Measurements from ENCODE around the gene XAF1.
"Not testable (repeated sequence)": the region's sequence is repeated elsewhere in the genome, so short reads cannot be mapped to it uniquely, and the experiment has no call there.

XAF1 gene

GRCh38 chr17:6811510-6811909 lies 55.7 kb downstream of the XAF1 start:
- no peak for FAIRE-seq

GRCh38 chr17:6812295-6812694 lies 56.4 kb downstream of the XAF1 start:
- no peak for FAIRE-seq

- FAIRE-seq: no peak
These were observed 59.9 kb downstream of the XAF1 start for GRCh38 chr17:6815775-6816174.

DNA sequence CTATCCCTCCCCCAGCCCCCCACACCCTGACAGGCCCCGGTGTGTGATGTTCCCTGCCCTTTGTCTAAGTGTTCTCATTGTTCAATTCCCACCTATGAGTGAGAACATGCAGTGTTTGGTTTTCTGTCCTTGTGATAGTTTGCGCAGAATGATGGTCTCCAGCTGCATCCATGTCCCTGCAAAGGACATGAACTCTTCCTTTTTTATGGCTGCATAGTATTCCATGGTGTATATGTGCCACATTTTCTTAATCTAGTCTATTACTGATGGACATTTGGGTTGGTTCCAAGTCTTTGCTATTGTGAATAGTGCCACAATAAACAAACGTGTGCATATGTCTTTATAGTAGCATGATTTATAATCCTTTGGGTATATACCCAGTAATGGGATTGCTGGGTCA lies 60.5 kb downstream of the XAF1 start:
- FAIRE-seq: not testable (repeated sequence)

DNA sequence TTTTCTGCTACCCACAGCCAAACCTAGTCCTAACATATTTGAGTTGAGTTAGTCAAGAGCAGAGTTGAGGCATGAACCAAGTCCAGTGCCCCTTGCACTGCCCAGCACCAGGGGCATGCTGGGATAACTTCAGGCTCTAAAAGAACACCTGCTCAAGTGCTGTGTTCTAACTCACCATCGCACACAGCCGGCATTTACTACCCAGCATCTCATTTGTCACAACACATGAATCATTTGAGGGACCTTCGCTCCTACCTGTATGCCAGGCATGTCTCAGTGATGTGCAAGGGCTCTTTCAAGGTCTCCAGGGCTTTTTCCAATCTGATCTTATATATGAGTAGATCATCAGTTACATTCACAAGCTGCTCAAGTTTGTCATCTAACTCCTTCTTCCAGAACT lies 63.1 kb downstream of the XAF1 start:
- no peak for FAIRE-seq

DNA sequence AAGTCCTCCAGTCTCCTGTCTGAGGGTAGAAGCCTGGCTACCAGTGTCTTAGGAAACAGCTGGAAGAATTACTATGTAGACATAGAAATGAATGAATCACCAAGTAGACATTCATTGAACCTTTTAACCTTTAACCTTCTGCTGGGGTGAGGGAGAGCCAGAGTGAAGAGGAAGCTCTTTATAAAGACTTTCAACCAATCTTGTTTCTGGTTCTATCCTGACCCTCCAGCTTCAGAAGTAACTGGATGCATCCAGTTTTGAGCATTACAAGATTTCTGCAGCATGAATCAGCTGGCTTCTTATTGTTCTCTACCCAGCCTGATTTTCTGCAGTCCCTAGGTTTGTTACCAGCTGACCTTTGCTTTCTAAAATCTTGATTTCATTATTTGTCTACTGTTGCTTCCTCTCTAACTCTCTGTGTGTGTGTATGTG lies 67.2 kb downstream of the XAF1 start:
- FAIRE-seq: no peak

Measured in G401.6 (cell line).